Activated CD4-positive, alpha-beta T cell treated with anti-CD3 and anti-CD28 coated beads, Interleukin-2, Interleukin-4, amounts not matched to agents 100 ng/mL and 50 ng/mL, durations not matched to agents 16 hours and 8 hours (primary cell): ENCODE results near the gene MMP17.

Source experiments
- DNase-seq: peaks from one replicate; pipeline ENCODE4 v3.0.0-alpha.2; 2020; ENCODE audit warnings: low spot score

MMP17 gene

GRCh38 chr12:131827961-131828534 is at the start of gene MMP17:
TSS of gene MMP17 (plus strand) at chr12:131828393. CDS start at chr12:131828495, 102 bp downstream.
- no peak for DNase-seq

- DNase-seq, result no peak
Measured at GRCh38 chr12:131779027-131779426, 49.2 kb upstream of the MMP17 start.

GRCh38 chr12:131782061-131782460 is 46.1 kb upstream of the MMP17 start:
- DNase-seq, result no peak

- DNase-seq, result no peak
Measured at GRCh38 chr12:131783915-131784541, 44.2 kb upstream of the MMP17 start.

GRCh38 chr12:131784909-131785762 is 43.1 kb upstream of the MMP17 start:
- no peak for DNase-seq

GRCh38 chr12:131785763-131786330 is 42.3 kb upstream of the MMP17 start:
- no peak for DNase-seq

GRCh38 chr12:131786331-131786730 is 41.9 kb upstream of the MMP17 start:
- no peak for DNase-seq

- DNase-seq, result no peak
Measured at GRCh38 chr12:131787143-131787660, 41.0 kb upstream of the MMP17 start.

- DNase-seq, result no peak
Measured at GRCh38 chr12:131788070-131788469, 40.1 kb upstream of the MMP17 start.

- no peak for DNase-seq
Measured at GRCh38 chr12:131789638-131790037, 38.6 kb upstream of the MMP17 start.

GRCh38 chr12:131793243-131794022 is 34.8 kb upstream of the MMP17 start:
- DNase-seq, result no peak

- DNase-seq, result no peak
Measured at GRCh38 chr12:131794061-131794460, 34.1 kb upstream of the MMP17 start.

GRCh38 chr12:131794573-131794972 is 33.6 kb upstream of the MMP17 start:
- DNase-seq, result no peak

- DNase-seq, result no peak
Measured at GRCh38 chr12:131795064-131795463, 33.1 kb upstream of the MMP17 start.

- DNase-seq, result no peak
Measured at GRCh38 chr12:131795690-131796410, 32.3 kb upstream of the MMP17 start.

- no peak for DNase-seq
Measured at GRCh38 chr12:131796411-131796736, 31.8 kb upstream of the MMP17 start.

GRCh38 chr12:131796754-131797587 is 31.2 kb upstream of the MMP17 start:
- no peak for DNase-seq

GRCh38 chr12:131797588-131797934 is 30.6 kb upstream of the MMP17 start:
- no peak for DNase-seq

GRCh38 chr12:131799195-131799594 is 29.0 kb upstream of the MMP17 start:
- no peak for DNase-seq

- no peak for DNase-seq
Measured at GRCh38 chr12:131799828-131800593, 28.2 kb upstream of the MMP17 start.
